Skeletal muscle satellite cell (primary cell): ENCODE results near the gene TNFRSF13B.
"Not testable (repeated sequence)": the region's sequence is repeated elsewhere in the genome, so short reads cannot be mapped to it uniquely, and the experiment has no call there.

Source experiments
- H3K27me3 ChIP-seq: 2 replicates; pipeline ENCODE4 v1.7.0; 2013; ENCODE audit warnings: low read length; ENCODE audit not compliant: control insufficient read depth, insufficient read depth
- H3K36me3 ChIP-seq: 2 replicates; pipeline ENCODE4 v1.7.0; 2013; ENCODE audit warnings: mild to moderate bottlenecking, control low read depth, low read length; ENCODE audit not compliant: insufficient read depth
- H3K4me1 ChIP-seq: 2 replicates; pipeline ENCODE4 v1.7.0; 2013; ENCODE audit warnings: low read length; ENCODE audit not compliant: control insufficient read depth, insufficient read depth
- H3K4me2 ChIP-seq: 2 replicates; pipeline ENCODE4 v1.7.0; 2013; ENCODE audit warnings: mild to moderate bottlenecking, low read length
- H3K4me3 ChIP-seq: 2 replicates; pipeline ENCODE4 v1.7.0; 2013; ENCODE audit warnings: low read length
- H3K9ac ChIP-seq: 2 replicates; pipeline ENCODE4 v1.7.0; 2013; ENCODE audit warnings: mild to moderate bottlenecking, low read depth, low read length, moderate library complexity
- H3K9me3 ChIP-seq: replicated peaks from 2 replicates; pipeline ENCODE4 v1.7.0; 2013; ENCODE audit warnings: mild to moderate bottlenecking, control low read depth, low read length

TNFRSF13B gene

GRCh38 chr17:16975744-16976625, 4.1 kb upstream of the TNFRSF13B start:
- H3K9me3 ChIP-seq = no peaks in the 10 kb centered on the region
- no peak overlapping the region for H3K4me3 ChIP-seq
- H3K36me3 ChIP-seq = no peaks in the 10 kb centered on the region
- H3K9ac ChIP-seq = no peak overlapping the region
- no peak overlapping the region for H3K4me2 ChIP-seq
- H3K27me3 ChIP-seq = peaks cover 48% of the 10 kb centered on the region
- no peaks in the 10 kb centered on the region for H3K4me1 ChIP-seq

- H3K4me2 ChIP-seq = no peak overlapping the region
- no peaks in the 10 kb centered on the region for H3K36me3 ChIP-seq
- no peak overlapping the region for H3K4me3 ChIP-seq
- no peaks in the 10 kb centered on the region for H3K9me3 ChIP-seq
- peaks cover 49% of the 10 kb centered on the region for H3K27me3 ChIP-seq
- no peak overlapping the region for H3K9ac ChIP-seq
- no peaks in the 10 kb centered on the region for H3K4me1 ChIP-seq
Measured at GRCh38 chr17:16975277-16975651, 3.3 kb upstream of the TNFRSF13B start.

GRCh38 chr17:16974569-16975276, 2.8 kb upstream of the TNFRSF13B start:
- Histone ChIP-seq H3K4me3 (no peak overlapping the region), H3K27me3 (peaks cover 55% of the 10 kb centered on the region), H3K4me1 (no peaks in the 10 kb centered on the region), H3K9ac (no peak overlapping the region), H3K9me3 (no peaks in the 10 kb centered on the region), H3K36me3 (no peaks in the 10 kb centered on the region), H3K4me2 (no peak overlapping the region)

- H3K9me3 ChIP-seq = no peaks in the 10 kb centered on the region
- H3K4me3 ChIP-seq = no peak overlapping the region
- H3K9ac ChIP-seq = no peak overlapping the region
- peaks cover 63% of the 10 kb centered on the region for H3K27me3 ChIP-seq
- H3K36me3 ChIP-seq = no peaks in the 10 kb centered on the region
- H3K4me1 ChIP-seq = no peaks in the 10 kb centered on the region
- H3K4me2 ChIP-seq = no peak overlapping the region
Measured at GRCh38 chr17:16973760-16974540, 2.0 kb upstream of the TNFRSF13B start.

- not testable (repeated sequence) for H3K9ac ChIP-seq, H3K9me3 ChIP-seq, H3K4me2 ChIP-seq, H3K4me1 ChIP-seq, H3K4me3 ChIP-seq, H3K36me3 ChIP-seq
- H3K27me3 ChIP-seq = peaks cover 68% of the 10 kb centered on the region
Measured at GRCh38 chr17:16973043-16973442, 1.1 kb upstream of the TNFRSF13B start.

GRCh38 chr17:16972346-16972745, 428 bp upstream of the TNFRSF13B start:
- Histone ChIP-seq H3K4me2 (no peak overlapping the region), H3K4me1 (no peaks in the 10 kb centered on the region), H3K27me3 (peaks cover 62% of the 10 kb centered on the region), H3K9me3 (no peaks in the 10 kb centered on the region), H3K4me3 (no peak overlapping the region), H3K9ac (no peak overlapping the region), H3K36me3 (no peaks in the 10 kb centered on the region)

- Histone ChIP-seq H3K4me1 (no peaks in the 10 kb centered on the region), H3K27me3 (peaks cover 48% of the 10 kb centered on the region), H3K36me3 (no peaks in the 10 kb centered on the region), H3K4me2 (no peak overlapping the region), H3K4me3 (no peak overlapping the region), H3K9ac (no peak overlapping the region), H3K9me3 (no peaks in the 10 kb centered on the region)
Measured at GRCh38 chr17:16969931-16970906, 1.7 kb downstream of the TNFRSF13B start.

- no peaks in the 10 kb centered on the region for H3K4me1 ChIP-seq
- H3K27me3 ChIP-seq = peaks cover 45% of the 10 kb centered on the region
- H3K4me3 ChIP-seq = no peak overlapping the region
- no peaks in the 10 kb centered on the region for H3K9me3 ChIP-seq
- no peak overlapping the region for H3K9ac ChIP-seq
- no peak overlapping the region for H3K4me2 ChIP-seq
- no peaks in the 10 kb centered on the region for H3K36me3 ChIP-seq
Measured at GRCh38 chr17:16968786-16969185, 3.1 kb downstream of the TNFRSF13B start.

- Histone ChIP-seq H3K4me3 (no peak overlapping the region), H3K9me3 (no peaks in the 10 kb centered on the region), H3K4me1 (no peaks in the 10 kb centered on the region), H3K27me3 (peaks cover 48% of the 10 kb centered on the region), H3K36me3 (no peaks in the 10 kb centered on the region), H3K9ac (no peak overlapping the region), H3K4me2 (no peak overlapping the region)
Measured at GRCh38 chr17:16962804-16963203, 9.1 kb downstream of the TNFRSF13B start.

GRCh38 chr17:16961792-16962191, 10.1 kb downstream of the TNFRSF13B start:
- H3K4me1 ChIP-seq = no peaks in the 10 kb centered on the region
- peaks cover 57% of the 10 kb centered on the region for H3K27me3 ChIP-seq
- no peaks in the 10 kb centered on the region for H3K9me3 ChIP-seq
- no peak overlapping the region for H3K4me3 ChIP-seq
- no peaks in the 10 kb centered on the region for H3K36me3 ChIP-seq
- no peak overlapping the region for H3K9ac ChIP-seq
- no peak overlapping the region for H3K4me2 ChIP-seq
